ENCODE results near the gene USP10. TPM values are rescaled to one million over a fixed set of nuclear protein-coding genes. Genes with fewer than 3 reads are reported as not detected.

USP10 gene, protein sequence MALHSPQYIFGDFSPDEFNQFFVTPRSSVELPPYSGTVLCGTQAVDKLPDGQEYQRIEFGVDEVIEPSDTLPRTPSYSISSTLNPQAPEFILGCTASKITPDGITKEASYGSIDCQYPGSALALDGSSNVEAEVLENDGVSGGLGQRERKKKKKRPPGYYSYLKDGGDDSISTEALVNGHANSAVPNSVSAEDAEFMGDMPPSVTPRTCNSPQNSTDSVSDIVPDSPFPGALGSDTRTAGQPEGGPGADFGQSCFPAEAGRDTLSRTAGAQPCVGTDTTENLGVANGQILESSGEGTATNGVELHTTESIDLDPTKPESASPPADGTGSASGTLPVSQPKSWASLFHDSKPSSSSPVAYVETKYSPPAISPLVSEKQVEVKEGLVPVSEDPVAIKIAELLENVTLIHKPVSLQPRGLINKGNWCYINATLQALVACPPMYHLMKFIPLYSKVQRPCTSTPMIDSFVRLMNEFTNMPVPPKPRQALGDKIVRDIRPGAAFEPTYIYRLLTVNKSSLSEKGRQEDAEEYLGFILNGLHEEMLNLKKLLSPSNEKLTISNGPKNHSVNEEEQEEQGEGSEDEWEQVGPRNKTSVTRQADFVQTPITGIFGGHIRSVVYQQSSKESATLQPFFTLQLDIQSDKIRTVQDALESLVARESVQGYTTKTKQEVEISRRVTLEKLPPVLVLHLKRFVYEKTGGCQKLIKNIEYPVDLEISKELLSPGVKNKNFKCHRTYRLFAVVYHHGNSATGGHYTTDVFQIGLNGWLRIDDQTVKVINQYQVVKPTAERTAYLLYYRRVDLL
- total RNA-seq (2014; rRNA removed; shearing (Covaris generic)): 132 and 150 TPM in 2 replicates

DNA sequence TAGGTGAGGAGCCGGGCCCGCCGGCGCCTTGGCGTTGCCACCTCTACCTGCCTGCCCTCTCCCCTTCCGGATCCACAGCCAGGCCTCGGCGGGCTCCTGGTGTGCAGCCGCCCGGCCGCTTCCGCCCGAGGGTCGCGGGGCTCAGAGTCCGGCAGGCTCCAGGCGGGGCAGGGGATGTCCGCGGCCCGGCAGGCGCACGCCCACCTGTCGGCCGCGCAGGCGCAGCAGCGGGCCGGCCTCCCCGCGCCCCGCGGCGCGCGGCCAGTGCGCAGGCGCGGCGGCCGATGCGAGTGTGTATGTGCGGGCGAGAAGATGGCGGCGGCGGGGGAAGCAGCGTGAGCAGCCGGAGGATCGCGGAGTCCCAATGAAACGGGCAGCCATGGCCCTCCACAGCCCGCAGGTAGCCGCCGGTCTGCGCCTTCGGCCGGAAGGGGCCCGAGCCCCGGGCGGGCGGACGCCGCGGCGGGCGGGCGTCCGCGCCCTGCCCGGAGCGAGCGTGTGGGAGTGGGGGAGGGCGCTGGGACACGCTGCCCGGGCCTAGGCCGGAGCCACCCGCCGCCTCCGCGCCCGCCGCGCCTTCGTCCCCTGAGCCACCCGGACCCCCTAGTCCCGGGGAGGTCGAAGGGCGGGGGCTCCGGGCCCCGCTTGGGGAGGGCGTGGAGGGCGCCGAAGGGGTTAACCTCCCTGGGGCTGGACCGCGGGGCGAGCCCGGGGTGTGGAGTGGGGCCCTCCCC is at the start of gene USP10:
Gene USP10, plus strand, starts transcription at position 289 of the 734 bp plus-strand sequence. Its CDS starts 91 bp downstream, at position 380.
- H3K27me3 ChIP-seq (ENCODE audit: control insufficient read depth, insufficient read depth, low read length): no peaks in the 10 kb centered on the region
- H3K36me3 ChIP-seq (replicated peaks; ENCODE audit: control insufficient read depth, insufficient read depth, low read length): no peaks in the 10 kb centered on the region
- H3K4me3 ChIP-seq (ENCODE audit: insufficient read depth, low read depth, low read length): peak within 1 kb of the TSS; percentile 85
- DNase-seq: peak; percentile 100

DNA sequence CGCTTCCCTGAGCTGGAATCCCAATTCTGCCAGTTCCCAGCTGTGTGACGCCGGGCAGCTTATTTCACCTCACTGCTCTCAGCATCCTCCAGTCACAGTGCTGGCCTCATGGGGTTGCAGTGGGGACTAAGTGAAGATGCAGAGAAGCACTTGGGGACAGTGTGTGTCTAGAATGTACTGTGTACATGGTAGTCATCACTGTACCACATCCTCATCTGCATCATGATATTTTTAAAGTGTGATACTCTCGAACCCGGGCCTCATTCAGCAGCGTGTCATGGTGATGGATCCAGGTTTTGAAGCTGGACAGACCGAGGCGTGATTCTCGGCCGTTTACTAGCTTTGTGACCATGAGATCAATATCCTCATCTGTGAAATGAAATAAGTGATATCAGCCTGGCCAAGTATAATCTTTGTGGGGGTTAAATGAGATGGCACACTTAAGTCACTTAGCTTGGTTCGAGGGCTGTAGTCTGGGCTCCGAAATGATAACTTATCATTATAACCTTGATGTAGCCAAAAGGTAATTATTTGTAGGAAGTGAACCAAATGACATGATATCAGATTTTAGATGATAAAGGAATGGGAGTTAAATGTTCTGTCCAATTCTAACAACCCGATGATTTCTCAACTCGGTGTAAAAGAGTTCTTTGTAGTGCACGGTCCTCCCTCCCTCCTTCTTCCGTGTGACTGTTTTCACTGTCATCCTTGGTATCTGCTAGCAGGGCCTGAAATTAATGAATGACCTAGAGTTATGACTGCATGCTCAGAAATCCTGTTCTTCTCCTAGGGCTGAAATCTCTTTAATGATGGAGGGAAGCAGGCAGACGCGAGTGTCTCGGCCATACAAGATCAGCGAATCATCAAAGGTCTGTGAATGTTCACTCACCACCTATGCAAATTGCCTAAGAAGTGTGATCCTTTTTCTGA is 49.5 kb upstream of the USP10 start:
- Histone ChIP-seq H3K36me3 (replicated peaks; ENCODE audit: control insufficient read depth, insufficient read depth, low read length) (peaks cover 2% of the 10 kb centered on the region; the same call in 1 of the 2 replicates), H3K4me3 (ENCODE audit: insufficient read depth, low read depth, low read length) (no peak overlapping the region), H3K27me3 (ENCODE audit: control insufficient read depth, insufficient read depth, low read length) (peaks cover 5% of the 10 kb centered on the region)
- no peak for DNase-seq

DNA sequence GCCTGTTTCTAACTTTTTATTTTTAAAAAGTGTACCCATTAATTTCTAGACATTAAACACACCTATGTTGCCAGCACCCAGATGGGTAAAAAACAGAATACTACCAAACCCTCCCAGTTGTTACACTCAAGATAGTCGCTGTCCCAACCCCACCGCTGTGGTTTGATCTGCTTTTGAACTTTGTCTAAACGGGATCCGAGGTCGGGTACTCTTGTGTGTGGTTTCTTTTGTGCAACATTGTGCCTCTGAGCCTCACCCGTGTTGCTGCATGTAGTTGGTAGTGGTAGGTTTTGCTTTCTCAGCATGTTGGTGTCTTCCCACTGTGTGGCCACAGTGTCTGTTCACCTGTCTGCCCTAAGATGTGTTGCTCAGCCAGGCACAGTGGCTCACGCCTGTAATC is 47.2 kb upstream of the USP10 start:
- peaks cover 6% of the 10 kb centered on the region for H3K36me3 ChIP-seq (replicated peaks; ENCODE audit: control insufficient read depth, insufficient read depth, low read length)
- H3K4me3 ChIP-seq (ENCODE audit: insufficient read depth, low read depth, low read length): no peak overlapping the region
- DNase-seq: no peak
- peaks cover 5% of the 10 kb centered on the region for H3K27me3 ChIP-seq (ENCODE audit: control insufficient read depth, insufficient read depth, low read length)

DNA sequence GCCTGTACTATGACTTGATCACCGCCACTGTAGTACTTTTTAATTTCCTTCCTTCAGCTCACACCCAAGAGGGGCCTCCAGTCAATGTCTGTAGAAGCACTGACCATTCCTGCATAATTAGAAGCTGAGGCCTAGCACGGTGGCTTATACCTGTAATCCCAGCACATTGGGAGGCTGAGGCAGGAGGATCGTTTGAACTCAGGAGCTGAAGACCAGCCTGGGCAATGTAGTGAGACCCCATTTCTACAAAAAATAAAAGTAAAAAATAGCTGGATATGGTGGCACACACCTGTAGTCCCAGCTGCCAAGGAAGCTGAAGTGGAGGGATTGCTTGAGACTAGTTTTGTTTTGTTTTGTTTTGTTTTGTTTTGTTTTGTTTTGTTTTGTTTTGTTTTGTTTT is 45.6 kb upstream of the USP10 start:
- Histone ChIP-seq H3K27me3 (ENCODE audit: control insufficient read depth, insufficient read depth, low read length) (no peaks in the 10 kb centered on the region), H3K36me3 (replicated peaks; ENCODE audit: control insufficient read depth, insufficient read depth, low read length) (peaks cover 8% of the 10 kb centered on the region), H3K4me3 (ENCODE audit: insufficient read depth, low read depth, low read length) (no peak overlapping the region)
- no peak for DNase-seq

DNA sequence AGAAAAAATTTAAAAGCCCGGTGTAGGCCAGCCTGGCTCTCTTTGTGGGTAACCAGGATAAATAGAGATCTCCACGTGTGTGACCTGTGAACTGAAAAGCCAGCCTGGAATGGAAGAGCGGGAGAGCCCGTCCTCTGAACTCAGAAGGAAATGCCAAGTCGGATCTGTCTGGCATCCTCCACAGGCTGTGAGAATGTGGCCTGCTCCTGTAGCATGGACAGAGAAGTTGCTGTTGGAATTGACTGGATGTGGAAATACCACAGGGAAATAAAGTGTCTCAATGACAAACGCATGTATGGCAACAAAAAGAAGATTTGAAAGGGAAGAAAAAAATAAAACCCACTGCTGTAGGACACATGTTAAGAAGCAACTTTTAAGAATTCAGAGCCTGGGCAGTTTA is 44.8 kb upstream of the USP10 start:
- H3K36me3 ChIP-seq (replicated peaks; ENCODE audit: control insufficient read depth, insufficient read depth, low read length): peaks cover 8% of the 10 kb centered on the region
- no peaks in the 10 kb centered on the region for H3K27me3 ChIP-seq (ENCODE audit: control insufficient read depth, insufficient read depth, low read length)
- no peak overlapping the region for H3K4me3 ChIP-seq (ENCODE audit: insufficient read depth, low read depth, low read length)
- DNase-seq: no peak

DNA sequence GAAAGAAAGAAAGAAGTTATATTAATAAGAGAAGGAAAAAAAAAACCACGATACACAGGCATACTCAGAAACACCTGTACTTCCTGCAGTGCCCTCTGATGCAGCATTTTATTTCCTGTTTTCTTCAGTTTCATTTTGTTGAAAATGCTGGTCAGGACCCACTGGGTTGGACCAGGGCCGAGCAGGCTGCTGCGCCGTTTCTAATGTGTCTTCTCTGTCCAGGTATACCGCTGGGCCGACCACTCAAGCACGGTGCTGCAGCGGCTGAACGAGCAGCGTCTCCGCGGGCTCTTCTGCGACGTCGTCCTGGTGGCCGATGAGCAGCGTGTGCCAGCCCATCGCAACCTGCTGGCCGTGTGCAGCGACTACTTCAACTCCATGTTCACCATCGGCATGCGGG is 43.2 kb upstream of the USP10 start:
- no peak for DNase-seq
- Histone ChIP-seq H3K27me3 (ENCODE audit: control insufficient read depth, insufficient read depth, low read length) (no peaks in the 10 kb centered on the region), H3K36me3 (replicated peaks; ENCODE audit: control insufficient read depth, insufficient read depth, low read length) (peaks cover 11% of the 10 kb centered on the region), H3K4me3 (ENCODE audit: insufficient read depth, low read depth, low read length) (no peak overlapping the region)

DNA sequence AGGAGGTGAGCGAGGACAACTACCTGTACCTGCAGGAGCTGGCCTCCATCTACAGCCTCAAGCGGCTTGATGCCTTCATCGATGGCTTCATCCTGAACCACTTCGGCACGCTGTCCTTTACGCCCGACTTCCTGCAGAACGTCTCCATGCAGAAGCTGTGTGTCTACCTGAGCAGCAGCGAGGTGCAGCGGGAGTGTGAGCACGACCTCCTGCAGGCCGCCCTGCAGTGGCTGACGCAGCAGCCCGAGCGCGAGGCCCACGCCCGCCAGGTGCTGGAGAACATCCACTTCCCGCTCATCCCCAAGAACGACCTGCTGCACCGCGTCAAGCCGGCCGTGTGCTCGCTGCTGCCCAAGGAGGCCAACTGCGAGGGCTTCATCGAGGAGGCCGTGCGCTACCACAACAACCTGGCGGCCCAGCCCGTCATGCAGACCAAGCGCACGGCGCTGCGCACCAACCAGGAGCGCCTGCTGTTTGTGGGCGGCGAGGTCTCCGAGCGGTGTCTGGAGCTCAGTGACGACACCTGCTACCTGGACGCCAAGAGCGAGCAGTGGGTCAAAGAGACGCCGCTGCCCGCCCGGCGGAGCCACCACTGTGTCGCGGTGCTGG is 42.5 kb upstream of the USP10 start:
- Histone ChIP-seq H3K27me3 (ENCODE audit: control insufficient read depth, insufficient read depth, low read length) (no peaks in the 10 kb centered on the region), H3K4me3 (ENCODE audit: insufficient read depth, low read depth, low read length) (no peak overlapping the region), H3K36me3 (replicated peaks; ENCODE audit: control insufficient read depth, insufficient read depth, low read length) (peaks cover 10% of the 10 kb centered on the region)
- DNase-seq: no peak

DNA sequence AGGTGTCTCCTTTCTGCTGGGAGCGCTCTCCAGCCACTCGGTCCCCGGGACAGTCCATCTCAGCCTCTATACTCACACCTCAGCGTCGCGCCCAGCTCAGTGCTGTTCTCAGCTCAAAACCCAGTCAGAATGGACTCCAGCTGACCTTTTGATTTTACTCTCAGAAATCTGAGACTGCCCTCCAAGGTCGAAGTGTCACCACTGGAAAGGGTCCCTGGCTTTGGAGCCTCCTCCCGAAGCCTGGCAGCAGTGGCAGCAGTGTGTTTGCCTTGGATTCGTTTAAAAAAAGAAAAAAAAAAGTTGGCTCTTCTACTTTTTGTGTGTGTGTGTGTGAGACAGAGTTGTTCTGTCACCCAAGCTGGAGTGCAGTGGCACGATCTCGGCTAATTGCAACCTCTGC is 41.1 kb upstream of the USP10 start:
- DNase-seq: no peak
- Histone ChIP-seq H3K36me3 (replicated peaks; ENCODE audit: control insufficient read depth, insufficient read depth, low read length) (peaks cover 12% of the 10 kb centered on the region), H3K4me3 (ENCODE audit: insufficient read depth, low read depth, low read length) (no peak overlapping the region), H3K27me3 (ENCODE audit: control insufficient read depth, insufficient read depth, low read length) (no peaks in the 10 kb centered on the region)

DNA sequence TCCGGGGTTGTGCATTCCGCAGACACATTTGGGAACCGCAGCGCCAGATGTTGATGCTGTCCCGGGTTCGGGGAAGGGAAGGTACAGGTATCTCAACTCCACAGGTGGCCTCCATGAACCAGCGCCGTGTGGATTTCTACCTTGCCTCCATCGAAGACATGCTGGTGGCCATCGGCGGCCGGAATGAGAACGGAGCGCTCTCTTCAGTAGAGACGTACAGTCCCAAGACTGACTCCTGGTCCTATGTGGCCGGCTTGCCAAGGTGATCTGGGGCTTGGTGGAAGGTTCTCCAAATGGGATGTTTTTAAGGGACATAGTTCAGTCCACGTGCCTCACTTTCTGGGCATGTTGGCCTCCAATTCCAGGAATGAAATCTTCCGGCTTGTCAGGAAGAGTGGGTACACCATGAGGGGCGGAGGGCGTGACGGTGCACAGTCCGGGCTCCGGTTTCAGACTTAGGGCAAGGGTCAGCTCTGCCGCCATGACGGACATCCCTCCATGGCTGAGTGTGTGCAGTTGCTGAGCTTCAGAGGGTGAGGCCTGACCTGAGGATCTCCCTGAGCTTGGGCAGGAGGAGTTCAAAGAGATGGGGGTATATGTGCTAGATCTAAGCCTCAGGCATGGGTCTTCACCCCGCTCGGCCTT is 40.0 kb upstream of the USP10 start:
- Histone ChIP-seq H3K4me3 (ENCODE audit: insufficient read depth, low read depth, low read length) (no peak overlapping the region), H3K27me3 (ENCODE audit: control insufficient read depth, insufficient read depth, low read length) (no peaks in the 10 kb centered on the region), H3K36me3 (replicated peaks; ENCODE audit: control insufficient read depth, insufficient read depth, low read length) (peaks cover 12% of the 10 kb centered on the region)
- no peak for DNase-seq

DNA sequence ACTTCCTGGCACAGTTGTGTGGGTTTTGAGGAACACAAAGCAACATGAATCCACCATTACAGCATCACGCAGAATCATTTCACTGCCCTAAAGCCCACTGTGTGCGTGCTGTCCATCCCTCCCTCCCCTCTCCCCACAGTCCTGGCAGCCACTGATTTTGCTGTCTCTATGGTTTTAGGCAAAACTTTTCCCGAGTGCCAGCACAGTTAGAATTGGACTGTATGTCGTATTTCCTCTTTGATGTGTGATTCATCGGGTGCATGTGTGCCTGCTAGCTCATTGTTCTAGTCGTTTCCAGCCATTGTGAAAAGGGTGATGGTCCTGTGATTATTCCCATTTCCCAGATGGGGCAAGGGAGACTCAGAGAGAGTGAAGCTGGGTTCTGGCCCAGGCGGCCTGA is 38.8 kb upstream of the USP10 start:
- H3K36me3 ChIP-seq (replicated peaks; ENCODE audit: control insufficient read depth, insufficient read depth, low read length): peaks cover 12% of the 10 kb centered on the region
- H3K27me3 ChIP-seq (ENCODE audit: control insufficient read depth, insufficient read depth, low read length): no peaks in the 10 kb centered on the region
- DNase-seq: no peak
- no peak overlapping the region for H3K4me3 ChIP-seq (ENCODE audit: insufficient read depth, low read depth, low read length)

DNA sequence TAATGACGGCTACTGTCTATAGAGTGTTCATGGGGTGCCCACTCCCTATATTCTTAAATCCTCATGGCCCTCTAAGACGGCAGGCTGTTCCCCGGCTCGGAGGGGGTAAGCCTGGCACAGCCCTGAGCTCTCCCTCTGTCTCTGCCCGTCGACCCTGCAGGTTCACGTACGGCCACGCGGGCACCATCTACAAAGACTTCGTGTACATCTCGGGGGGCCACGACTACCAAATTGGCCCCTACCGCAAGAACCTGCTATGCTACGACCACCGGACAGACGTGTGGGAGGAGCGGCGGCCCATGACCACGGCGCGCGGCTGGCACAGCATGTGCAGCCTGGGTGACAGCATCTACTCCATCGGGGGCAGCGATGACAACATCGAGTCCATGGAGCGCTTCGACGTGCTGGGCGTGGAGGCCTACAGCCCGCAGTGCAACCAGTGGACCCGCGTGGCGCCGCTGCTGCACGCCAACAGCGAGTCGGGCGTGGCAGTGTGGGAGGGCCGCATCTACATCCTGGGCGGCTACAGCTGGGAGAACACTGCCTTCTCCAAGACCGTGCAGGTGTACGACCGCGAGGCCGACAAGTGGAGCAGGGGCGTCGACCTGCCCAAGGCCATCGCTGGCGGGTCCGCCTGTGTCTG is 38.3 kb upstream of the USP10 start:
- no peak overlapping the region for H3K4me3 ChIP-seq (ENCODE audit: insufficient read depth, low read depth, low read length)

DNA sequence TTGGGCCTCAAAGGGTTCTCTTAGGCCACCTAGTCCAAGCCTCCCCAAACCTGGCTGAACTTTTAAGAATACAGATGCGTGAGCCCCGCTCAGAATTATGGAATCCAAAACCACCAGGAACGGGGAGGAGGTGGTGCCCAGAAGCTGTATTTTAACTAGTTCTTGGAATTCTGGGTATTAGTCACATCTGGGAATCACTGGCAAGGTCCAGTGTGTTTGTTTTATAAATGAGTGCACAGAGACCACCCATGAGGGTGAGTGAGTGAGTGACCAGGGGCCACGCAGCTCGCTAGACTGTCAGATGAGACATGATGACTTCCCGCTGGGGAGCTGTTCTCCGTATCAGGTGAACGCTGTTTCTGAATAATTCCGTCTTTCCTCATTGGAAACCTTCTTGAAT is 37.3 kb upstream of the USP10 start:
- H3K4me3 ChIP-seq (ENCODE audit: insufficient read depth, low read depth, low read length): no peak overlapping the region
- no peaks in the 10 kb centered on the region for H3K27me3 ChIP-seq (ENCODE audit: control insufficient read depth, insufficient read depth, low read length)
- peaks cover 9% of the 10 kb centered on the region for H3K36me3 ChIP-seq (replicated peaks; ENCODE audit: control insufficient read depth, insufficient read depth, low read length)
- no peak for DNase-seq

More for the DNA sequence above, 38.3 kb upstream of the USP10 start:
- no peak for DNase-seq
- Histone ChIP-seq H3K36me3 (replicated peaks; ENCODE audit: control insufficient read depth, insufficient read depth, low read length) (peaks cover 12% of the 10 kb centered on the region), H3K27me3 (ENCODE audit: control insufficient read depth, insufficient read depth, low read length) (no peaks in the 10 kb centered on the region)

Data from H7 (cell line).